Activated naive CD8-positive, alpha-beta T cell treated with anti-CD3 and anti-CD28 coated beads, Interleukin-2, amount 50 U/mL, for 16 hours (primary cell): ENCODE results near the gene AGPAT1.

Experiments used
- DNase-seq: peaks from one replicate; pipeline ENCODE4 v3.0.0-alpha.2; 2020; ENCODE audit warnings: low read depth, low spot score

The AGPAT1 gene

DNA sequence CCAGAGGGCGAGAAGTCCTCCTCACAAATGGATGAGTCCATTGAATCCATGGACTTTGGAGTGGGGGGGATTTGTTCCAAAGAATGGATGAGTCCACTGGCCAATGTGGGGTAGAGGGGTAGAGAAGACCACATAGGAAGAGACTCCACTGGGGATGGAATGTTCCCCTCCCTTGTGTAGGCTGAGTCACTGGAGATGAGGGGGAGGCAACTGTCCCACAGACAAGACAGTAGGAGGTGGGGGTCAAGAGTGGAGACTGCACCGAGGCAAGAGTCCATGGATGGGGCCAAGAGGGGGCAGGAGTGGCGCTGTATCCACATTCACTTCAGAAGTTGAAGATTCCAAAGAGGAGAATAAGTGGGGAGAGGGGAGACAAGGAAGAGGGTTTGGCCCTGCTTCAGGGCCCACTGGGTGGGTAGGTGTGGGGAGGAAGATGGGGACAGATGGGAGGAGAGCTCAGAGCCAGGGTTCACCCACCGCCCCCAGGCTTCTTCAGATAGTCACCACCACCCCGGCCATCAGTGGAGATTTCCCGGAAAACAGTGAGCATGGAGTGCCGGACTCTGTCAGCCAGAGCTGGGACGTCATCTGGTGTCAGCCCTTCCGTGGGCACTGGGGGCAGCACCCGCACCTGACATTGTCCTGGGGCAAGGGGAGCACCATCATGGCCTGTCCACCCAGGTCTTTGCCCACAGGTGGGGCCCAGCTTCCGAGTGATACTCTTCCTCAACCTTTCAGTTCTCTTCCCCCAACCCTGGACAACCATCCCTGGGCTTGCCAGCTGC is 6.9 kb downstream of the AGPAT1 start:
- DNase-seq: no peak

DNA sequence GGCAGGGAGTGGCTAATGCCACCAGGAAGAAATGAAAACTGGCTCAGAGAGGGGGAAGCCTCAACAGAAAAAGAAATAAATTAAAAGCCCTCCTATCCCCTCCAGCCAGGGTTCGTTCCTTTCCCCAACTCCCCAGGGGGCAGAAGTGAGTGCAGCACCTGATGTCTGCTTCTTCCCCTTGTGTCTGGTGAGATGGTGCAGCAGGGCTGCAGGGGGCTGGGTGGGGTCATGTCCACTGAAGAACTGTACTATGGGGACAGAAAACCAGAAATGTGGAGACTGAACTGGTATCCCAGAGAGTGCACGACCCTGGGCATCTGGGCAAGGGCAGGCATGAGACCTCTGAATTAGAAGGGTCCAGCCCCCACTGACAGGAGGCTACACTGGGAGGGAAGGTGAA is 7.5 kb downstream of the AGPAT1 start:
- DNase-seq: no peak

GRCh38 chr6:32167761-32168262 is 8.1 kb downstream of the AGPAT1 start:
- DNase-seq: no peak

GRCh38 chr6:32167154-32167760 is 8.6 kb downstream of the AGPAT1 start:
- no peak for DNase-seq

DNA sequence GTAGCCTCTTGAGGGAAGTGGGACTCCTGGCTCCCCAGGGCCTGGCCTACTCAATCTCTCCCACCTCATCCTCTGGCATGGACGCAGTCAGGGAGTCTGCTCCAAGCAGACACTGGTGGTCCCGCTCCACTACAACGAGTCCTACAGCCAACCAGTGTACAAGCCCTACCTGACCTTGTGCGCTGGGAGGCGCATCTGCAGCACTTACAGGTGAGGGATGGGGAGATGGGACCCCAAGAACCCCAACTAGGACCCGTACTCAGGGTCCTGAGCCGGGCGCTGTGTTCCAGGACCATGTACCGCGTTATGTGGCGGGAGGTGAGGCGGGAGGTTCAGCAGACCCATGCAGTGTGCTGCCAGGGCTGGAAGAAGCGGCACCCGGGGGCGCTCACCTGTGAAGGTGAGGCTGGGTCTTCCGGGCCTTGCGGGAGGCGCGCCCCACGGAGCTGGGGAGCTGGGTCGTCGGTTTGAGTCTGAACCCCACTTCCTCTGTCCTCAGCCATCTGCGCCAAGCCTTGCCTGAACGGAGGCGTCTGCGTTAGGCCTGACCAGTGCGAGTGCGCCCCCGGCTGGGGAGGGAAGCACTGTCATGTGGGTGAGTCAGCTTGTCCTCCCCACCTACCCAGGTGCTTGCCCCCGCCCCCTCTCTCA is 9.3 kb downstream of the AGPAT1 start:
- no peak for DNase-seq

- DNase-seq: no peak
These were observed 11.6 kb downstream of the AGPAT1 start, which contains the start of gene EGFL8 for GRCh38 chr6:32164295-32164694. Gene EGFL8 (plus strand): TSS chr6:32164595. CDS start chr6:32166166, 1,571 bp downstream.

DNA sequence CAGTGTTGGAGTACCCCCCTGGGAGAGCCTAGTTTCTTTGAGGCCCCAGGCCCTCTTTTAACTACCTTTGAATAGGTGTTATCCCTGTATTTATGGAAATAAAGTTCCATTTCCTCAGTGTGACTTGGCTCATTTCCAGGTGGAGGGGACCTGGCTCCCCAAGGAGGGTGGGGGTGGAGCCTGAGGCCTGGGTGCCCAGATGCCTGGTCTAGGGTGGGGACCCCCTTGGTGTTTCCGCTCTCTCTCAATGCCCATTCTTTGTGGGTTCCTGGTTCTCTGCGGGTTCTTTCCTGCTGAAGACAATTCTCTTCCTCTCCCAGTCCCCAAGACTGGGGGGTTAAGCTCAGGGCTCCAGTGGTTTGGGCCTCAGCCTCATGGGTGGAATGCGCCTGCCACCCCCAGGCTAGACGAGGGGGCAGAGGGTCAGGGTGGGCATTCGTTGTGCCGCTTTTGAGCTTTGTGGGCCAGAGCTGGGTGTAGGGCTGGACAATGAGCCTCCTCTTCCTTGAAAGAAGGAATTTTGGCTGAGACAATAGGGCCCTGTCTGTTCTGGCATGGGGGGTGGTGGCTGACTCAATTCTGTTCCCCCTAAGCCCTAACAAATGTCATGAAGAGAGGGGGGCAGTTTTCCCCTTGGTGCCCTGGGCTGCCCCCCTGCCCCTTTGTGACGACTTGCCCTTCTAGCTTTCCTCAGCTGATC is 12.2 kb downstream of the AGPAT1 start:
- no peak for DNase-seq

DNA sequence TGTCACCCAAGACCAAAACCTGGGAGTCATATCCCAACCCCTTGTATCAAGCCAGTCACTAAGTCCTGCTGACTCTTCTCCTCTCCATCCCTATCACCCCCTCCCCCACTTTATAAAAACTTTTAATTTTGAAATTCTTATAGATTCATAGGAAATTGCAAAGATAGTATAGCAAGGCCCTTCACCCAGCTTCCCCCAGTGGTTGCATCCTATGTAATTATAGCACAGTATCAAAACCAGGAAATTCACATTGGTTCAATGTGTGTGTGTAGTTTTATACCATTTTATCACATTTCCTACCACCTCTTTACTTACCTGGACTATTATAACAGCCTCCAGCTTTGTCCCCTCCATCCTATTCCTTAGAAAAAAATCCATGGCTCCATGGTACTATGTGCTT is 17.8 kb downstream of the AGPAT1 start:
- DNase-seq: no peak

DNA sequence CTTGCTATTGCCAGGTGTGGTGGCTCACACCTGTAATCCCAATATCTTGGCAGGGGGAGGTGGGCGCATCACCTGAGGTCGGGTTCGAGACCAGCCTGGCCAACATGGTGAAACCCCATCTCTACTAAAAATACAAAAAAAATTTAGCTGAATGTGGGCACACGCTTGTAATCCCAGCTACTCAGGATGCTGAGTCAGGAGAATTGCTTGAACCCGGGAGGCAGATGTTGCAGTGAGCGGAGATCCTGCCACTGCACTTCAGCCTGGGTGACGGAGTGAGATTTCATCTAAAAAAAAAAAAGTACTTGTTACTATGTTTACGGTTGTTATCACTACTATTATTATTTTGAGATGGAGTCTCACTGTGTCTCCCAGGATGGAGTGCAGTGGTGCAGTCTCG is 19.0 kb downstream of the AGPAT1 start:
- DNase-seq: no peak

DNA sequence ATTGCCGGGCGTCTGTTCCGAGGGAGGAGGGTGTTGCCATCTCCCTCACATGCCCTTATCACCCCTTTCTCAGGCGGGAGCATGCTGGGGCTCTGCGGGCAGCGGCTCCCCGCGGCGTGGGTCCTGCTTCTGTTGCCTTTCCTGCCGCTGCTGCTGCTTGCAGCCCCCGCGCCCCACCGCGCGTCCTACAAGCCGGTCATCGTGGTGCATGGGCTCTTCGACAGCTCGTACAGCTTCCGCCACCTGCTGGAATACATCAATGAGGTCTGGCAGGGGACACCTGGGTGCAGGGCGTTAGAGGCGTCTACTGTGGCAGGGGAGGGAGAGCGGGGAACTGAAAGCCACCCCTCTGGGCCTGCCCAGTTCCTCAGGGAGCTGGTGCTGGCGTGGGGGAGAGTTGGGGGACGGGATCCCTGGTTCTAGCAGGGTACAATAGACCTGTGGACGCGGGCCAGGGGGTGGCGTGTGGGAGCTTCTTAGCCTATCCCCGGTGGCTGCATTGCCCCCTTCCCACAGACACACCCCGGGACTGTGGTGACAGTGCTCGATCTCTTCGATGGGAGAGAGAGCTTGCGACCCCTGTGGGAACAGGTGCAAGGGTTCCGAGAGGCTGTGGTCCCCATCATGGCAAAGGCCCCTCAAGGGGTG is 21.2 kb downstream of the AGPAT1 start:
- DNase-seq: no peak

- DNase-seq: peak; percentile 78
These were observed 22.0 kb downstream of the AGPAT1 start, which contains the start of gene PPT2 for GRCh38 chr6:32153564-32154513. Gene PPT2 (plus strand): TSS chr6:32154141. CDS start chr6:32154595, 454 bp downstream.

DNA sequence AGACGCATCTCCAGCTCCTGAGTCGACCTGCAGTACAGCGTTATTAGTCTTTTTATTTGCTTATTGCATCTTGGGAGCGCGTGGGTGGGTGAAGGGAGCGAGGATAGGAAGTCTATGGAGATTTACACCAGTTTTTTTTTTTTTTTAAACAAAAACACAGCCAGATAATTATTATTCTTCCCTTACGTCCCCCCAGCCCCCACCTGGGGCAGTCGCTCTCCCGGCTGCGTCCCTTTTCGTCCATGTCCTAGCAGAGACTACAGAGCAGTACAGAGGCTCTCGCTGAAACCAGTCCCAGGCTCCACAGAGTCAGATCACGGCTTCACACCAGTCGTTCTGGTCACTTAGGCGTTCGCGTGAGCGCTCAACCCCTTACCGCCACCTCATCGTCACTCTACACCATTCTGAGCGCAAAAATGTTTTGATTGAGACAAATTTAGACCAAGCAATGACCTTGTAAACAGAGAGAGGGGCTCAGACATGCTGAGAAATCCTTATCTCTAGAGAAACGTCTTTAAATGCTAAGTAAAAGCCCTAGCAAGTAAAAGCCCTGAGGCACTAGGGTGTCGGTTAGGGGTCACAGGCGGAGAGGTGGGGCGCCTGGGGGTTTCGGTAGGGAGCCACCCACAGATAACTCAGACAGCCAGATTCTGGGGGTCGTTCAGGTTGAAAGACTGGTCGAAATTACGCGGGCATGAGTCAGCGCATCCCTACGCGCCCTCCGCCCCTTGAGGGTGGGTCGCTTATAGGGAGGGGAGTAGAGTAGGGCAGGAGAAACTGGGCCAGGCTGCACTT is 22.9 kb downstream of the AGPAT1 start:
- no peak for DNase-seq

DNA sequence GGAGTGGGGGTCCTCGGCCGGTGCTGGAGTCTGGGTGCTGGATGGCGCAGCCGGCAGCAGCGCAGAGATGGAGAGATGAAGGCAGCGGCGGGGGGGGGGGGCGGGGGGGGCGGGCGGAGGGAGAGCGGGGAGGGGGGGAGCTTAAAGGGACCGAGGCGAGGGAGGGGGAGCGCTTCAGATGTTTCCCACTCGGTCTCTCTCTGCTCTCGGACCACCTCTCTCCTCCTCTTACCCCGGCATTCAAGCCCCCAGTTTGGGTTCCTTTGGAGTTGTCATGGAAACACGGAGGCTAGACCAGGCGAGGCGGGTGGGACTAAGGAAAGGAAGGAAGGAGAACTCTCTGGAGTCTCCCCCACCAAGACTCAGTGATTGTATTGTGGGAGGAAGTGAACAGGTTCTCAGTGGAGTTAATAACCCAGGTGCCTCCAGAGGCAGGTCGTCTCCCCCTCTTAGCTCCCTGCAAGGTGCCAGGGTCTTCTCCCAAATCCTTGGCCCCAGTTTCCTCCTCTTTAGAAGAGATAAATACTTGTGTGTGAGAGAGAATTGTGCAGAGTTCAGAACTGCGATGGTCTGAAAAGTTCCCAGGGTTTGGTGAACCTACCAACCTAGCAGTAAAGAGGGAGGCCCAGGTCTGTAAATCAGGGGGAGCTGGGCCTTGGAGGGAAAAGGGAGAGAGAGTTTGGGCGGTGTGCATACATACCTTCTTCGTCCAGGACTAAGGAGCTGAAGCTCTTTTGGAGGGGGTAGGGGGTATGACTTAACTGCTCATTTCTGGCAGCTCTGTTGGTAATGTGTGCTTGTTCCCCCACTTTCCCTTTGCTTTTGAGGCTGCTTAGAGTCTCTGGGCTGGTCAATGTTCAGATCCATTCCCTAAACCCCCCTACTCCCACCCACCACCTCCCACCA is 23.8 kb downstream of the AGPAT1 start, which contains the start of gene PRRT1:
Gene PRRT1 (minus strand): TSS at position 77 of the 906 bp plus-strand sequence. CDS start 112 bp downstream, outside the sequence.
- DNase-seq: no peak

DNA sequence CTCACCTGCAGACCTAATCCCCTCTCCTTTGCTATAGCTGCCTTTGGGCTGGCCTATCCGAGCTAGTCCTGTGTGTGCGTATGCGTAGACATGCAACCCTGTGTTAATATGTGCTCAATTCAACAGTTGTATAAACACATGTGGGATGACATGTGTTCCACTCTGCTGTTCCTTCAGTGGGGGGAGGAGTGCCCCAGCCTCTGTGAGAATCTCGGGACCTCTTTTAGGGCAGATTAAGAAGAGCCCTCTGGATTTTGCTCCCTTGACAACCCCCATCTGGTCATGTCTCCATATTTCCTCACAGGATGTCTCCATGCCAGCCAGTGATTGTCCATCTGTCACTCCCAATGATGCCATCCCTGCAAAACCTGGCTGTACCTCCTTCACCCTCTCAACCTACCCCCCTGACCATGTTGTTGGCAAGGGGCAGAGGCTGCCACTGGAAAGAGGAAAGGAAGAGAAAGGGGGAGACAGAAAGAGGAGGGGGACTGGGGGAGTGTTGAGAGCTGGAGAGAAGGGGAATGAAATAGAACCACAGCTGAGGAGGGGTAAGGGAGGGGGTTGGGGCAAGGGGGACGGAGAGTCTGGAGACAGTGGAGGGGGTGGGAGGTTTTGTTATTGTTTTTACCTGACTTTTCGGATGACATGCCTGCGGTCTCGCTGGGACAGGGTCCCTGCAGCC is 24.6 kb downstream of the AGPAT1 start:
- DNase-seq: no peak

- no peak for DNase-seq
These were observed 25.7 kb downstream of the AGPAT1 start for GRCh38 chr6:32149932-32150870.

- no peak for DNase-seq
These were observed 26.7 kb downstream of the AGPAT1 start for GRCh38 chr6:32149092-32149755.
